Activated naive CD4-positive, alpha-beta T cell treated with anti-CD3 and anti-CD28 coated beads, Interleukin-2, amount 10 ng/mL, durations not matched to agents 7 days and 5 days (primary cell): ENCODE measurements around the gene LPAR1.
"Not testable (repeated sequence)": the region's sequence is repeated elsewhere in the genome, so short reads cannot be mapped to it uniquely, and the experiment has no call there.

ENCODE experiments used
- CTCF ChIA-PET: fragments of 350-600 bp; sonication (Branson Sonifier 250); formaldehyde crosslinking; loops from one replicate; lab custom pipeline; 2021; ENCODE audit warnings: antibody characterized with exemption; lab: Charles Lee
- DNase-seq: peaks from one replicate; pipeline ENCODE4 v3.0.0-alpha.2; 2020
- H3K27ac Mint-ChIP-seq: one replicate; pipeline ENCODE4 v1.8.0; 2021; ENCODE audit warnings: mild to moderate bottlenecking, moderate library complexity, mixed read lengths
- H3K27me3 Mint-ChIP-seq: one replicate; pipeline ENCODE4 v1.8.0; 2021; ENCODE audit warnings: mild to moderate bottlenecking, mixed read lengths
- H3K36me3 Mint-ChIP-seq: one replicate; pipeline ENCODE4 v1.8.0; 2021; ENCODE audit warnings: mixed read lengths
- H3K4me1 Mint-ChIP-seq: one replicate; pipeline ENCODE4 v1.8.0; 2021; ENCODE audit warnings: mixed read lengths
- H3K4me3 Mint-ChIP-seq: one replicate; pipeline ENCODE4 v1.8.0; 2021; ENCODE audit warnings: mild to moderate bottlenecking, moderate library complexity, mixed read lengths
- H3K9me3 Mint-ChIP-seq: one replicate; pipeline ENCODE4 v1.8.0; 2021; ENCODE audit warnings: mixed read lengths

The LPAR1 gene

DNA sequence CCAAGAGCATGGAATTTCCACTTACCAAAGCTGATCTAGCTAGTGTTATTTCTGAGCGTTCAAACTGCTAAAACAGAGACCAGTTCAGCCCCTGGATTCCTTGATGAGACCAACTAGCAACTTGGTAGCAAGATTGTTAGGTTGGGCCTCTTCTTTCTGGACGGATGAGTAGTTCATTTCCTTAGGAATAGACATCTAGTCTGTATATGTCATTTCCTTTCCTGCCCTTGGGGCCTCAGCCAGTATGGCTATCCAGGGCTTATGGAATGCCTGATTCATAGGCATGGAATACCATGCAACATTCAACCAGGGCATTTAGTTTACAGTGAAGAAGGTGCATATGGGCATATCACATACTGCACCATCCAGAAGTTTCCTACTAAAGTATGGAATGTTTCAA lies 14.5 kb upstream of the LPAR1 start:
- Mint-ChIP-seq H3K27me3 (no peaks in the 10 kb centered on the region), H3K9me3 (no peaks in the 10 kb centered on the region), H3K4me1 (no peaks in the 10 kb centered on the region), H3K27ac (no peak overlapping the region), H3K36me3 (no peaks in the 10 kb centered on the region), H3K4me3 (no peak overlapping the region)
- CTCF ChIA-PET = no interaction called here
- no peak for DNase-seq

DNA sequence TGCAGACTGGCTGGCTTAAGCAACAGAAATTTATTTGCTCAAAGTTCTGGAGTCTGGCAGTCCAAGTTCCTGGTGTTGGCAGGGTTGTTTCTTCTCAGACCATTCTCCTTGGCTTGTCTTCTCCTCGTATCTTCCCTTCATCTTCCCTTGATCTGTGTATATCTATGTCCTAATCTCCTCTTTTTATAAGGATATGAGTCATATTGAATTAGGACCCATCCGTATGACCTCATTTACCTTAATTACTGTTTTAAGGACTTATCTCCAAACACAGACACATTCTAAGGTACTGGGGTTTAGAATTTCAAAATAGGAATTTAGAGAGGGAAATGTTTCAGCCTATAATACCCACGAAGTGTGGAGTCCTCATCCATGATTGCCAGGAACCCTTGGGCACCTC lies 13.1 kb upstream of the LPAR1 start:
- Mint-ChIP-seq H3K36me3 (no peaks in the 10 kb centered on the region), H3K4me1 (no peaks in the 10 kb centered on the region), H3K27me3 (no peaks in the 10 kb centered on the region), H3K9me3 (no peaks in the 10 kb centered on the region), H3K27ac (no peak overlapping the region), H3K4me3 (no peak overlapping the region)
- no peak for DNase-seq
- CTCF ChIA-PET = no interaction called here

DNA sequence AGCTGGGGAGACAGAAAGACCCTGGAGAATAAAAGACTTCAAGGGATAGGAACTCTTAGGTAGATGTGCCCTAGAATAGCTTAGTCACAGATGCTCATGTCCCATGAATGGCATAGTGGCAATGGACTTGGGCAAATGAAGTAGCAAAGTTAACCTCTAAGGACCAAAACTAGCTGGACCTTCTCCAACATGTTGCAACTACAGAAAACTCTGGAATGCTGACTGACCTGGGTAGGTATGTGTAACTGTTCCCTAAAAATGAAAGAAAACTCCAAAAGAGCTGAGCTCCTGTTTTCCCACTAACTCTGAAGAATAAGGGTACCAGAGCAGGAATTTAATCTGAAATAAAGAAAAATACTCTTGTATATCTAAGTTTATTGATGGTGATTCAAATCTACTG lies 12.5 kb upstream of the LPAR1 start:
- no peaks in the 10 kb centered on the region for H3K4me1 Mint-ChIP-seq
- H3K4me3 Mint-ChIP-seq = no peak overlapping the region
- H3K36me3 Mint-ChIP-seq = no peaks in the 10 kb centered on the region
- no peak for DNase-seq
- CTCF ChIA-PET = no interaction called here
- no peak overlapping the region for H3K27ac Mint-ChIP-seq
- H3K27me3 Mint-ChIP-seq = no peaks in the 10 kb centered on the region
- no peaks in the 10 kb centered on the region for H3K9me3 Mint-ChIP-seq

GRCh38 chr9:111047287-111047686 lies 9.0 kb upstream of the LPAR1 start:
- H3K27me3 Mint-ChIP-seq, H3K27ac Mint-ChIP-seq, H3K36me3 Mint-ChIP-seq, H3K4me1 Mint-ChIP-seq, CTCF ChIA-PET, H3K4me3 Mint-ChIP-seq, H3K9me3 Mint-ChIP-seq, DNase-seq: not testable (repeated sequence)

DNA sequence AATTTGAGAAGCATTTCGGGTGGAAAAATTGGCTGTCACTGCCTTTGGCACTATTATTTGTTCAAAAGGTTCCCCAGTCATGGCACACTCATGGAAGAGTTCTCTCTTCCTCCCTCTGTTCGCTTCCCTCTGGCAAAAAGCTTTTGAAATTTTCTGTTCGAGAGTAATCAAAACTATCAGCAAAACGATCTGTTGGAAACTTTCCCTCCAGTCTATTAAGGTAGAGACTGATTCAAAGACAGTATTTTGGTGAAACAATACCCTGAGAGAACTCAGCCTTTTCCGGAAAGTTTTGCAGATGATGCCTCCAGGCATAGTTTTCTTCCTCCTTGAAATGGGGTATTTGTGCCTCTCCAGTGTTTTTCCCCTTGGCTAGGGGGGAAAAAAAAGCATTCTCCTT lies 3.6 kb upstream of the LPAR1 start:
- no peaks in the 10 kb centered on the region for H3K36me3 Mint-ChIP-seq
- H3K4me3 Mint-ChIP-seq = no peak overlapping the region
- no peak for DNase-seq
- no peak overlapping the region for H3K27ac Mint-ChIP-seq
- CTCF ChIA-PET = no interaction called here
- H3K4me1 Mint-ChIP-seq = peaks cover 9% of the 10 kb centered on the region
- no peaks in the 10 kb centered on the region for H3K9me3 Mint-ChIP-seq
- peaks cover 36% of the 10 kb centered on the region for H3K27me3 Mint-ChIP-seq

GRCh38 chr9:111040494-111040893 lies 2.2 kb upstream of the LPAR1 start:
- Mint-ChIP-seq H3K36me3 (no peaks in the 10 kb centered on the region), H3K4me3 (no peak overlapping the region), H3K9me3 (no peaks in the 10 kb centered on the region), H3K4me1 (peaks cover 9% of the 10 kb centered on the region), H3K27ac (no peak overlapping the region), H3K27me3 (peaks cover 49% of the 10 kb centered on the region)
- DNase-seq = no peak
- CTCF ChIA-PET = interaction anchor here (1.0 kb wide), 1 partner anchor 12 kb away, joined by 3 read pairs; no protein-coding TSS in a partner anchor

GRCh38 chr9:111039231-111039906 lies 1.1 kb upstream of the LPAR1 start:
- Mint-ChIP-seq H3K36me3 (no peaks in the 10 kb centered on the region), H3K4me3 (no peak overlapping the region)
- CTCF ChIA-PET = no interaction called here

DNA sequence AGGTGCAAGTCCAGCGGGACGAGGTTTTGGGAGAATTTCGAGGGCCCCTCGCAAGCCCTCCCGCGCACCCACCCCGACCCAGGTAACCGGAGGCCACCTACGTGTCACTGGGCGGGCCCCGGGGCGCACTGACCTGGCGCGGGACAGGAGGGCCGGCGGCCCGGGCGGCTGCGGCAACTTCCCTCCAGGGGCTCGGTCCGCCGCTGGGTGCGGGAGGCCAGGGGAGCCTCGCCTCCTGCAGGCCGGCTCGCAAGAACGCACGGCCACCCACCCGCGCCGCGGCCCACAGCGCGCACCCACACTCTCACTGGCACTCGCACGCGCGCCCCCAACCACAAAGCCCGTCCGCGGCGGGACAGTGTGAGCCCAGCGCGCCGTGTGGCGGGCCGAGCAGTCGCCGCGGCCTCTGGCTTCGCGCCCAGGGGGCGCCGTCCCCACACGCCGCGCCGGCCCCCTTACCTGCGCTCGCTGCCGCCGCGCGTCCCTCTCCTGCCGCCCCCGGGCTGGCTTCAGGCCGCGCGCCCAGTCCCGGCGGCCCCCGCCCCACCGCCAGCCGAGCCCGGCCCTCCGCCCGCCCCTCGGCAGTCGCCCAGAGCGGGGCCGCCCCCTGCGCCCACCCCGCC lies 451 bp downstream of the LPAR1 start:
- peaks cover 9% of the 10 kb centered on the region for H3K4me1 Mint-ChIP-seq
- H3K36me3 Mint-ChIP-seq = no peaks in the 10 kb centered on the region
- no peak overlapping the region for H3K27ac Mint-ChIP-seq
- H3K27me3 Mint-ChIP-seq = peaks cover 55% of the 10 kb centered on the region
- no peak overlapping the region for H3K4me3 Mint-ChIP-seq
- no peaks in the 10 kb centered on the region for H3K9me3 Mint-ChIP-seq
- CTCF ChIA-PET = no interaction called here
- no peak for DNase-seq

More at GRCh38 chr9:111039231-111039906, 1.1 kb upstream of the LPAR1 start:
- no peak overlapping the region for H3K27ac Mint-ChIP-seq
- peaks cover 9% of the 10 kb centered on the region for H3K4me1 Mint-ChIP-seq
- H3K9me3 Mint-ChIP-seq = no peaks in the 10 kb centered on the region
- H3K27me3 Mint-ChIP-seq = peaks cover 55% of the 10 kb centered on the region
- no peak for DNase-seq

DNA sequence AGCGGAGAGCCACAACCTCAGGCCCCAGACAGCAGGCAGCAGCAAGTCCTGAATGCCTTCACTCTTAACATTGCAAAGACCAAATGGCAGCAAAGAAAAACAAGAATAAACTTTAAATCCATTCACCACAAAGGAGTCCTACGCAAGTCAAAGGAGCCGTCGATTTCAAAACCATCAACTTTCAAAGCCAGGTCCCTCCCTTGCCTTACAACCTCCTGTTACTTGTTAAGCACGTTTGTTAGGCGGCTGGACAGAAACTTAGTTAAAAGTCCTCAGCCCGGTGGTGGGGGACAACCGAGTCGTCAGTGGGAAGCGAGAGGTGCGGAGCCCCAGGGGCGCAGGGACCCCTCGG lies 938 bp downstream of the LPAR1 start:
- H3K4me3 Mint-ChIP-seq = no peak overlapping the region
- no peak overlapping the region for H3K27ac Mint-ChIP-seq
- H3K27me3 Mint-ChIP-seq = peaks cover 55% of the 10 kb centered on the region
- H3K36me3 Mint-ChIP-seq = no peaks in the 10 kb centered on the region
- H3K9me3 Mint-ChIP-seq = no peaks in the 10 kb centered on the region
- peaks cover 9% of the 10 kb centered on the region for H3K4me1 Mint-ChIP-seq
- no peak for DNase-seq
- CTCF ChIA-PET = no interaction called here

- Mint-ChIP-seq H3K36me3 (no peaks in the 10 kb centered on the region), H3K9me3 (no peaks in the 10 kb centered on the region), H3K27ac (no peak overlapping the region), H3K4me3 (no peak overlapping the region), H3K4me1 (peaks cover 9% of the 10 kb centered on the region), H3K27me3 (peaks cover 54% of the 10 kb centered on the region)
- CTCF ChIA-PET = no interaction called here
- no peak for DNase-seq
These were observed 1.3 kb downstream of the LPAR1 start for GRCh38 chr9:111036946-111037345.

DNA sequence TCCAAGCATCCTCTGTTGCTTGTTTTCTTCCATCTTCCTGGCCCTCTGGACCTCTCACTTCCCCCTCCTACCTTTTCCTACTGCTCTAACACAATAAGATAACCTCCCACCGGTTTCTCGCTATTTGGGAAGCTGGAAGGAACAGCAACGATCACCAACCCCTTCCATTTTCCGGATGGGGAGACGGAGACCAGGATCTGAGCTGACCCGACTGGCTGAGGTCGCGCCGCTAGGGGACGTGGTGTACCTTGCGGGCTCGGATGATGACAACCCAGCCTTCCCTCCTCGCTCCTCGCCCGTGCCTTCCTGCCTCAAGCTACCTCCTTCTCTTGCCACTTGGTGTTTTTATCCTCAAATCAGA lies 1.9 kb downstream of the LPAR1 start:
- CTCF ChIA-PET = no interaction called here
- H3K4me1 Mint-ChIP-seq = peaks cover 9% of the 10 kb centered on the region
- H3K27me3 Mint-ChIP-seq = peaks cover 49% of the 10 kb centered on the region
- H3K27ac Mint-ChIP-seq = no peak overlapping the region
- H3K4me3 Mint-ChIP-seq = no peak overlapping the region
- DNase-seq = no peak
- no peaks in the 10 kb centered on the region for H3K9me3 Mint-ChIP-seq
- no peaks in the 10 kb centered on the region for H3K36me3 Mint-ChIP-seq

DNA sequence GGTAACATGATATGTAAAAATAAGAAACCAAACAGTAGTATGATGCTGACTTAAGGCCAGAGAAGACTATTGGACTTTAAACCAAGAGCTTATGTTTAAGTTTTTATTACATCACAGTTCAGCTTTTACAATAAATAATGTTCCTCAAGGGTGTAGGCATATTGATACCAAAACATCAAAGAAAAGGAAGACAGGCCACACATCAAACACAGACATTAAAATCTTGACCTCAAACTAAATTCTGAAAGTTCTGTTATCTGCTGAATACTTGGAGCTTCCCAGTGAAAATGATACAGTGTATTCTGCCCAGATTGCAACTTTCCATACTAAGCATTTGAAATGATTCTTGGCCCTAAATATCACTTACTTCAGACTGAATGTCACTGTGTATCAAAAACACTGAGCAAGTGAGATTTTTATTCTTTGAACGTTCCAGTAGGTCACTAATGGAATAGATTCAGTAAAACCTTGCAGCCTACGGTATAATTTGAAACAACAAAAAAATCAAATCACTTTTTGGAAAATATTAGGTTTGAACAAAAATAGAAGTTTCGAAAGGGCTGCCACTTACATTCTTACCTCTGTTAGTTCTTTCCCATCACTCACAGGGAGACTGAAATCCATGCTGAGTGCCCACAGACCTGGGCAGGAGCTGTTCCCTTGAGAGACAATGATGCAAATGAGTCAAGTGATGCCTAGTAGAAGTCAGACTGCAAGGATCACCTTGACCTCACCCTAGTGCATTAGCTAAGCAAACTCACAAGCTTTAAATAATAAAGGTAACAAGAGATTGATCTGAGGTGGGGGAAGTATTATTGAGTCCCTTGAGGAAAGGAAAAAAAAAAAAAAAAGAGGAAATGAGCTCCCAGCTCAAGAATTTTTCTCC lies 2.5 kb downstream of the LPAR1 start:
- no peak for DNase-seq
- Mint-ChIP-seq H3K27me3 (peaks cover 46% of the 10 kb centered on the region), H3K27ac (no peak overlapping the region), H3K9me3 (no peaks in the 10 kb centered on the region), H3K4me1 (peaks cover 9% of the 10 kb centered on the region), H3K4me3 (no peak overlapping the region), H3K36me3 (no peaks in the 10 kb centered on the region)
- CTCF ChIA-PET = no interaction called here

GRCh38 chr9:111034898-111035539 lies 3.3 kb downstream of the LPAR1 start:
- H3K4me3 Mint-ChIP-seq = no peak overlapping the region
- DNase-seq = no peak
- CTCF ChIA-PET = no interaction called here
- H3K36me3 Mint-ChIP-seq = no peaks in the 10 kb centered on the region
- H3K27ac Mint-ChIP-seq = no peak overlapping the region
- H3K27me3 Mint-ChIP-seq = peaks cover 46% of the 10 kb centered on the region
- H3K9me3 Mint-ChIP-seq = no peaks in the 10 kb centered on the region
- H3K4me1 Mint-ChIP-seq = peaks cover 9% of the 10 kb centered on the region

- Mint-ChIP-seq H3K27ac (no peak overlapping the region), H3K36me3 (no peaks in the 10 kb centered on the region), H3K27me3 (peaks cover 42% of the 10 kb centered on the region), H3K4me3 (no peak overlapping the region), H3K4me1 (peaks cover 11% of the 10 kb centered on the region), H3K9me3 (no peaks in the 10 kb centered on the region)
- CTCF ChIA-PET = no interaction called here
- no peak for DNase-seq
These were observed 3.9 kb downstream of the LPAR1 start for GRCh38 chr9:111034170-111034897.
